ENCODE measurements around the gene CADPS2. TPM values are rescaled to one million over a fixed set of nuclear protein-coding genes. Genes with fewer than 3 reads are reported as not detected.

CADPS2 gene
- polyA plus RNA-seq, 3 donors from 2014 or later: not detected

GRCh38 chr7:122518488-122518887 lies 367.8 kb downstream of the CADPS2 start:
- Mint-ChIP-seq H3K9me3 (peaks cover 0 to 9% (median 2%) of the 10 kb centered on the region in 6 donors), H3K4me3 (no peak overlapping the region), H3K27me3 (ENCODE audit: low read depth in 3 of 3) (peaks cover 0 to 2% (median 0%) of the 10 kb centered on the region in 3 donors), H3K27ac (no peak overlapping the region), H3K36me3 (no peaks in the 10 kb centered on the region), H3K4me1 (no peaks in the 10 kb centered on the region)
- DNase-seq: no peak

DNA sequence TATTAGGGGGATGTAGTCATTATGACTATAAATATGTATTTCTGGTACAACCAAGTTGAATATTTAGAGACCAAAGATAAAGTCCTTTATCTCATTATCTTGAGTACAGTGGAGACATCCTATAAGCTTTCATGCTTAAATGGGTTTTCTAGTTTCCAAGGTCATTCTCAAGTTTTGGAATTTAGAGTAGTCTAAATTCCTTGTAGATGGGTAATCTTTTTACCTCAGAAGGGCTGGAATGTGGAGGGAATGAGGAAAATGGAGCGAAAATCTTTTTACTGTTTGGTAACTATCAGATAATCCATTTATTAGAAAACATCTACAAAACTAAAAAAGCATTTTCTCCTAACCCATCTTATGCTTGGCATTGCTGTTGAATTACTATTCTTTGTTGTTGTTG lies 368.7 kb downstream of the CADPS2 start:
- H3K27ac Mint-ChIP-seq: no peak overlapping the region
- H3K4me3 Mint-ChIP-seq: no peak overlapping the region
- peaks cover 0 to 2% (median 0%) of the 10 kb centered on the region in 3 donors for H3K27me3 Mint-ChIP-seq (ENCODE audit: low read depth in 3 of 3)
- no peak for DNase-seq
- H3K9me3 Mint-ChIP-seq: peaks cover 0 to 9% (median 2%) of the 10 kb centered on the region in 6 donors
- no peaks in the 10 kb centered on the region for H3K36me3 Mint-ChIP-seq
- H3K4me1 Mint-ChIP-seq: no peaks in the 10 kb centered on the region

- H3K9me3 Mint-ChIP-seq: peaks cover 0 to 12% (median 3%) of the 10 kb centered on the region in 6 donors
- H3K27me3 Mint-ChIP-seq (ENCODE audit: low read depth in 3 of 3): no peaks in the 10 kb centered on the region
- H3K4me3 Mint-ChIP-seq: no peak overlapping the region
- no peaks in the 10 kb centered on the region for H3K36me3 Mint-ChIP-seq
- H3K4me1 Mint-ChIP-seq: no peaks in the 10 kb centered on the region
- no peak for DNase-seq
- no peak overlapping the region for H3K27ac Mint-ChIP-seq
Measured at GRCh38 chr7:122515404-122515803, 370.9 kb downstream of the CADPS2 start.

- Mint-ChIP-seq H3K9me3 (peaks cover 0 to 7% (median 3%) of the 10 kb centered on the region in 6 donors), H3K36me3 (no peaks in the 10 kb centered on the region), H3K27me3 (ENCODE audit: low read depth in 3 of 3) (no peaks in the 10 kb centered on the region), H3K4me1 (no peaks in the 10 kb centered on the region), H3K4me3 (no peak overlapping the region), H3K27ac (no peak overlapping the region)
- DNase-seq: no peak
Measured at GRCh38 chr7:122511268-122511667, 375.0 kb downstream of the CADPS2 start.

- DNase-seq: no peak
- Mint-ChIP-seq H3K4me1 (no peaks in the 10 kb centered on the region), H3K27ac (no peak overlapping the region), H3K9me3 (peaks cover 0 to 11% (median 3%) of the 10 kb centered on the region in 6 donors), H3K4me3 (no peak overlapping the region), H3K27me3 (ENCODE audit: low read depth in 3 of 3) (no peaks in the 10 kb centered on the region), H3K36me3 (no peaks in the 10 kb centered on the region)
Measured at GRCh38 chr7:122507591-122507990, 378.7 kb downstream of the CADPS2 start.

DNA sequence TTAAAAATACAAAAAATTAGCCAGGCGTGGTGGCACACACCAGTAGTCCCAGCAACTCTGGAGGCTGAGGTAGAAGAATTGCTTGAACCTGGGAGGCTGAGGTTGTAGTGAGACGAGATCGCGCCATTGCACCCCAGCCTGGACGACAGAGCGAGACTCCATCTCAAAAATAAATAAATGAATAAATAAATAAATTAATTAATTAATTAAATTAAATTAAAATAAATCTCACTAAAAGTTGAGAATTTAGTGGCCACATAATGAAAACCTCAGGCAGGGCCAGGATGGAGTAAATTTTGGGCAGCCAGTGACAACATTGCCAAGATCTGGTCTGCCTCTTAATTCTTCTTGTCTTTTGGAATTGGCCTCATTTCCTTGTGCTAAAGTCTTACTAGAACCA lies 394.3 kb downstream of the CADPS2 start:
- Mint-ChIP-seq H3K9me3 (peaks cover 3 to 28% (median 11%) of the 10 kb centered on the region in 6 donors), H3K4me3 (no peak overlapping the region), H3K27me3 (ENCODE audit: low read depth in 3 of 3) (peaks cover 0 to 3% (median 2%) of the 10 kb centered on the region in 3 donors), H3K36me3 (no peaks in the 10 kb centered on the region), H3K4me1 (no peaks in the 10 kb centered on the region), H3K27ac (no peak overlapping the region)
- no peak for DNase-seq

- H3K9me3 Mint-ChIP-seq: peaks cover 3 to 37% (median 14%) of the 10 kb centered on the region in 6 donors
- no peak overlapping the region for H3K4me3 Mint-ChIP-seq
Measured at GRCh38 chr7:122488241-122488640, 398.0 kb downstream of the CADPS2 start.

DNA sequence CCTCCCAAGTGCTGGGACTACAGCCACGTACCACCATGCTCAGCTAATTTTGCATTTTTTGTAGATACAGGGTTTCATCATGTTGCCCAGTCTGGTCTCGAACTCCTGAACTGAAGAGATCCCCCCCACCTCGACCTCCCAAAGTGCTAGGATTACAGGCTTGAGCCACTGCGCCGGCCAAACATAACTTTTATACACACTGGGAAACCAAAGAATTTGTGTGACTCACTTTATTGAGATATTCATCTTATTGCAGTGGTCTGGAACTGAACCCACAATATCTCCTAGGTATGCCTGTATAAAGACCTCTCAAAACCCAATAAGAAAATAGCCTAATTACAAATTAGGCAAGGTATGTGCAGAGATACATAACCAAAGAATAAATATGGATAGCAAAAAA lies 399.1 kb downstream of the CADPS2 start:
- Mint-ChIP-seq H3K4me1 (no peaks in the 10 kb centered on the region), H3K9me3 (peaks cover 2 to 37% (median 12%) of the 10 kb centered on the region in 6 donors), H3K27me3 (ENCODE audit: low read depth in 3 of 3) (peaks cover 0 to 2% (median 0%) of the 10 kb centered on the region in 3 donors), H3K27ac (no peak overlapping the region), H3K36me3 (no peaks in the 10 kb centered on the region), H3K4me3 (no peak overlapping the region)
- no peak for DNase-seq

More at GRCh38 chr7:122488241-122488640, 398.0 kb downstream of the CADPS2 start:
- Mint-ChIP-seq H3K27me3 (ENCODE audit: low read depth in 3 of 3) (peaks cover 0 to 3% (median 0%) of the 10 kb centered on the region in 3 donors), H3K4me1 (no peaks in the 10 kb centered on the region), H3K36me3 (no peaks in the 10 kb centered on the region), H3K27ac (no peak overlapping the region)
- DNase-seq: no peak

DNA sequence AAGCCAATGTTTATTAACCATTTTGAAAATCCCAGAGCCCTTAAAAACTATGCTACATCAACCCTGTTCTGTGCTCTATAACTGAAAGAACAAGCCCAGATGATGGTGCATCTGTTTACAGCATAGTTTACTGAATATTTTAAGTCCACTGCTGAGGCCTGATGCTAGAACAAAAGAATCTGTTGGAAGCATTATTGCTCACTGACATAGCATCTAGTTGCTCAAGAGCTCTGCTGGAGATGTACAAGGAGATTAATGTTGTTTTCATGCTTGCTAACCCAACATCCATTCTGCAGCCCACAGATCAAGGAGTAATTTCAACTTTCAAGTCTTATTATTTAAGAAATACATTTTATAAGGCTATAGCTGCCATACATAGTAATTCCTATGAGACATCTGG lies 400.4 kb downstream of the CADPS2 start:
- Mint-ChIP-seq H3K4me3 (no peak overlapping the region), H3K27ac (no peak overlapping the region), H3K27me3 (ENCODE audit: low read depth in 3 of 3) (peaks cover 0 to 2% (median 0%) of the 10 kb centered on the region in 3 donors), H3K9me3 (peaks cover 2 to 33% (median 12%) of the 10 kb centered on the region in 6 donors), H3K36me3 (no peaks in the 10 kb centered on the region), H3K4me1 (no peaks in the 10 kb centered on the region)
- DNase-seq: no peak

DNA sequence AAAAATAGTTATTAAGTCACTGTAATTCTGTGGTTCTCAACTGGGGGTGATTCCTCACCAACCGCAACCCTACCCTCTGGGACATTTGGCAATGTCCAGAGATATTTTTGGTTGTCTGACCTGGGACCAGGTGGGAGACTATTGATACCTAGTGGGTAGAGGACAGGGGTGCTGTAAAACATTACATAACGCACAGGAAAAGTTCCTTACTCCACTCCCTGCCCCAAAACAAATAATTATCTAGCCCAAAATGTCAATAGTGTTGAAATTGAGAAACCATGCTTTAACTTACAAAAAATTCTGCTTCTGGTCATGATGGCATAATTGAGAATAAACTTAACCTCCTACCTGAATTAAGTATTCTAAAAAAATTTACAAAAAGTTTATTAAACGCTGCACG lies 404.0 kb downstream of the CADPS2 start:
- no peak for DNase-seq
- H3K9me3 Mint-ChIP-seq: peaks cover 2 to 29% (median 6%) of the 10 kb centered on the region in 6 donors
- H3K4me1 Mint-ChIP-seq: no peaks in the 10 kb centered on the region
- no peaks in the 10 kb centered on the region for H3K36me3 Mint-ChIP-seq
- H3K27ac Mint-ChIP-seq: no peak overlapping the region
- peaks cover 0 to 2% (median 0%) of the 10 kb centered on the region in 3 donors for H3K27me3 Mint-ChIP-seq (ENCODE audit: low read depth in 3 of 3)
- no peak overlapping the region for H3K4me3 Mint-ChIP-seq

- Mint-ChIP-seq H3K9me3 (peaks cover 2 to 38% (median 16%) of the 10 kb centered on the region in 6 donors), H3K27ac (no peak overlapping the region), H3K27me3 (ENCODE audit: low read depth in 3 of 3) (no peaks in the 10 kb centered on the region), H3K36me3 (no peaks in the 10 kb centered on the region), H3K4me1 (no peaks in the 10 kb centered on the region), H3K4me3 (no peak overlapping the region)
- no peak for DNase-seq
Measured at GRCh38 chr7:122470859-122471258, 415.4 kb downstream of the CADPS2 start.

DNA sequence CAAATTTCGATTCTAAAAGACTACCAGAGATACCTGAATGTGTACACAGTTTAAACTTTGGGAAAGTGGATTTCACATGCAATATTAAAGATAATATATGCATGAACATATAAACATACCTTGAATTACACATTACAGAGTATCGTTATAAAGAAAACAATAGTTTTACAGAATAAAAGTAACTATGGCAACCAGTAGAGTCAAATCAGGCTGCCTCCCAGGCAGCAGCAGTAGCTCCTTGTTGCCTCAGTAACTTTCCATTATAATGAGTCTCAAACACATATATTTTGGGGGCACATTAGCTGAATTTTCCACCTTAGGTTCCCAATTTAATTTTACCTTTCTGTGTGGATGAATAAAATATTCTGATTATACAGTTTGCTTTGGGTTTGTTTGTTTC lies 417.3 kb downstream of the CADPS2 start:
- Mint-ChIP-seq H3K27me3 (ENCODE audit: low read depth in 3 of 3) (no peaks in the 10 kb centered on the region), H3K4me3 (no peak overlapping the region), H3K36me3 (no peaks in the 10 kb centered on the region), H3K9me3 (peaks cover 2 to 39% (median 15%) of the 10 kb centered on the region in 6 donors), H3K4me1 (no peaks in the 10 kb centered on the region), H3K27ac (no peak overlapping the region)
- no peak for DNase-seq

DNA sequence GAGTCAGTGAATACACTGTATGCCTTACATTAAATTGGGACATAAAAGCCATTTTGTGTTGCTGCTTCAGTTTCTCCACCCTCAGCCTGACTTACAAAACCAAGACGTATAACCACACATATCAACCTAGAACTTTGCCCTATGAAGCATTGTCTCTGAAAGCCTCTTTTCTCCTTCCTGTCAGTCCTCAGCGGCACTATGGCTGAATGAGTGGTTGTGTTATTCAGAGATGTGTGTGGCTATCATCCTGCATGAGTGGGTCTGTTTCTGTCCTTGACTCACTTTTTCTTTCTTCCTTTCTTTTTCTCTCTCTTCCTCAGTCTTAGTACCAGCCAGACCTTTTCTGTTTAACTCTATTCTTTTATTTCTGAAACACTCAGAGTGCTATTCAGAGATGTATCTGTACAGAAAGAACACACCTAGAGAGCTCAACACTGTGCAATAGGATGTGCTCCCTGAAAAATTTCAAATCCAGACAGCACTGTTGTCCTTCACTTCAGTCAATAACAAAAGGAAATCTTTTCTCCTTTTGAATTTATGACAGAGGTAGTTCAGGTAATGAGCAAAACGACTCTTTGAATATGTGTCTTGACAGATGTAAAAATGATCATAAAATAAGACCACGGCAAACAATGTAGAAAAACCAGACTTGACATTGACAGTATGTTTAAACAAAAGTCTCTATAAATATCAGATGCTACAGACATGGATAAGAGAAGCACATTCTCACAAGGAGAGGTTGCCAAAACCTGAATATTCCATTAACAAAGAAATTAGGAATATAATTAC lies 418.4 kb downstream of the CADPS2 start:
- Mint-ChIP-seq H3K27ac (no peak overlapping the region), H3K36me3 (no peaks in the 10 kb centered on the region), H3K27me3 (ENCODE audit: low read depth in 3 of 3) (no peaks in the 10 kb centered on the region), H3K4me3 (no peak overlapping the region), H3K9me3 (peaks cover 2 to 41% (median 17%) of the 10 kb centered on the region in 6 donors), H3K4me1 (no peaks in the 10 kb centered on the region)
- DNase-seq: no peak

DNA sequence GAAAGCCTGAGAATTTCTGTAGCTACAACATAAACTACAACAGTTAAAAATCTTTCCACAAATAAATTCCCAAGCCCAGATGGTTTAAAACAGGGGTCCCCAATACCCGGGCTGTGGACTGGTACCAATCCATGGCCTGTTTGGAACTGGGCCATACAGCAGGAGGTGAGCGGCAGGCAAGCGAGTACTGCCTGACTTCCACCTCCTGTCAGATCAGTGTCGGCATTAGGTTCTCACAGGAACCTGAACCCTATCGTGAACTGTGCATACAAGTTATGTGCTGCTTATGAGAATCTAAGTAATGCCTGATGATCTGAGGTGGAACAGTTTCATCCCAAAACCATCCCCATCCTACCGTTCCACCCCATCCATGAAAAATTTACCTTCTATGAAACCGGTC lies 421.0 kb downstream of the CADPS2 start:
- H3K27ac Mint-ChIP-seq: no peak overlapping the region
- H3K36me3 Mint-ChIP-seq: no peaks in the 10 kb centered on the region
- peaks cover 2 to 36% (median 13%) of the 10 kb centered on the region in 6 donors for H3K9me3 Mint-ChIP-seq
- H3K27me3 Mint-ChIP-seq (ENCODE audit: low read depth in 3 of 3): no peaks in the 10 kb centered on the region
- H3K4me1 Mint-ChIP-seq: no peaks in the 10 kb centered on the region
- no peak for DNase-seq
- H3K4me3 Mint-ChIP-seq: no peak overlapping the region

DNA sequence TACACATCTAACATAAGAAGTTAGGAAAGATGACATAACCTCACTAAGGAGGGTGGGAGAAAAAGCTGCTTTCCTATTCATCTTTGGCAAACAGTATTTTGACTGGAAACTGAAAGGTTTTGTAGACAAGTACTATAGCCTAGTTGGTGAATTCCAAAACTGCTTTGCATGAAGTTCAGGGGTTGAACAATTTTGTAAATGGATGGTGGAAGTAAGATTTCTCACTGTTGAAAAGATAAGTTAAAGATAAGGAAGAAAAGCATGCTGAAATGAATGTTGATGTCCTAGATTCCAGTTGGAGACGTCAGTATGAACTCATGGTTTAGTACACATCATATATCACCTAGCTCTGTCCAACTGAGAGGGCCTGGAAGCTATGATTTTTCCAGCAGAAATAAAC lies 422.6 kb downstream of the CADPS2 start:
- Mint-ChIP-seq H3K27ac (no peak overlapping the region), H3K36me3 (no peaks in the 10 kb centered on the region), H3K4me1 (no peaks in the 10 kb centered on the region), H3K4me3 (no peak overlapping the region), H3K9me3 (peaks cover 0 to 28% (median 10%) of the 10 kb centered on the region in 6 donors), H3K27me3 (ENCODE audit: low read depth in 3 of 3) (peaks cover 0 to 2% (median 0%) of the 10 kb centered on the region in 3 donors)
- DNase-seq: no peak

All from immature natural killer cell (primary cell).